T-helper 1 cell treated with Interleukin-12 subunit alpha and Interleukin-12 subunit beta and Interleukin-4 antibody, amounts not matched to agents 30 μg/mL and 1 μg/mL, for 36 hours (primary cell): ENCODE measurements around the gene DHRS13.
A peak's percentile ranks its signal among the peaks of the same experiment; 100 is the strongest.

Experiments used
- H3K27ac Mint-ChIP-seq: one replicate; pipeline ENCODE4 v1.8.0; 2021; ENCODE audit warnings: mild to moderate bottlenecking, mixed read lengths
- H3K27me3 Mint-ChIP-seq: one replicate; pipeline ENCODE4 v1.8.0; 2021; ENCODE audit warnings: low read depth, mixed read lengths
- H3K36me3 Mint-ChIP-seq: one replicate; pipeline ENCODE4 v1.8.0; 2021; ENCODE audit warnings: low read depth, mixed read lengths
- H3K4me1 Mint-ChIP-seq: one replicate; pipeline ENCODE4 v1.8.0; 2021; ENCODE audit warnings: low read depth, mixed read lengths
- H3K4me3 Mint-ChIP-seq: one replicate; pipeline ENCODE4 v1.8.0; 2021; ENCODE audit warnings: mild to moderate bottlenecking, moderate library complexity, mixed read lengths
- H3K9me3 Mint-ChIP-seq: one replicate; pipeline ENCODE4 v1.8.0; 2021; ENCODE audit warnings: mixed read lengths

DHRS13 gene

DNA sequence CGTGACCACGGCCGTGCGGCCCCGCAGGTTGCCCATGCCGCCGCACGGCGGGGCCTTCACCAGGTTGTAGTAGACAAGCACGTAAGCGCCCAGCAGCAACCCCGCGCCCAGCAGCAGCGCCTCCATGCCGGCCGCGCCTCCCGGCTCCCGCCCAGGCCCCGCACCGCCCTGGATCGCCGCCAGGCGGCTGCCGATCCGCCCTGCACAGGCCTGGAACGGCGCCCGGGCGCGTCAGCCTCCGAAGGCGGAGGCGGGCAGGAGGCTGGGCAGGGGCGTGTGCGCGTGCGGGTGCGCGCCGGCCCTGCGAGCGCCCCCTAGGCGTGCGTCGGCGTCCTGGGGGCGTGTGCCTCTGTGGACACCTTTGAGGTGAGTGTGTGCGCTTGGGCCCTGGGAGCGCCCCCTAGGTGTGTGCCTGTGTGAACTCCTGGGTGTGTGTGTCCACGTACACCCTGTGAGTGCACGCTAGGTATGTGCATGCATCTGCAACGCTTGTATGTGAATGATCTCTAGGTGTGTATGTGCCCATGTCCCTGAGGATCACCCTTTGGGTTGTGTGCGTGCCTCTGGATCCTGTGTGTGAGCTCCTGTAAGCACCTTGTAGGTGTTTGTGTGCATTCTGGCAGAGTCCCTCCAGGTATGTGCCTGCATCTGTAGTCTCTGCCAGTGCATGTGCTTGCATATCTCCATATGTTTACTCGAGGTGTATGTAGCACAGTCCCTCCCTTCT, at the start of gene DHRS13:
Gene DHRS13 (minus strand): TSS at position 261 of the 727 bp plus-strand sequence. CDS start 135 bp downstream, at position 126.
- H3K27me3 Mint-ChIP-seq: no peaks in the 10 kb centered on the region
- H3K4me1 Mint-ChIP-seq: peaks cover 31% of the 10 kb centered on the region
- H3K9me3 Mint-ChIP-seq: no peaks in the 10 kb centered on the region
- H3K4me3 Mint-ChIP-seq: peak within 1 kb of the TSS; percentile 93
- H3K27ac Mint-ChIP-seq: peak within 1 kb of the TSS; percentile 90
- H3K36me3 Mint-ChIP-seq: peaks cover 45% of the 10 kb centered on the region

- Mint-ChIP-seq H3K4me1 (peaks cover 13% of the 10 kb centered on the region), H3K27ac (no peak overlapping the region), H3K27me3 (no peaks in the 10 kb centered on the region), H3K4me3 (no peak overlapping the region), H3K36me3 (peaks cover 19% of the 10 kb centered on the region), H3K9me3 (no peaks in the 10 kb centered on the region)
These were observed 49.4 kb upstream of the DHRS13 start for GRCh38 chr17:28951991-28952975.

DNA sequence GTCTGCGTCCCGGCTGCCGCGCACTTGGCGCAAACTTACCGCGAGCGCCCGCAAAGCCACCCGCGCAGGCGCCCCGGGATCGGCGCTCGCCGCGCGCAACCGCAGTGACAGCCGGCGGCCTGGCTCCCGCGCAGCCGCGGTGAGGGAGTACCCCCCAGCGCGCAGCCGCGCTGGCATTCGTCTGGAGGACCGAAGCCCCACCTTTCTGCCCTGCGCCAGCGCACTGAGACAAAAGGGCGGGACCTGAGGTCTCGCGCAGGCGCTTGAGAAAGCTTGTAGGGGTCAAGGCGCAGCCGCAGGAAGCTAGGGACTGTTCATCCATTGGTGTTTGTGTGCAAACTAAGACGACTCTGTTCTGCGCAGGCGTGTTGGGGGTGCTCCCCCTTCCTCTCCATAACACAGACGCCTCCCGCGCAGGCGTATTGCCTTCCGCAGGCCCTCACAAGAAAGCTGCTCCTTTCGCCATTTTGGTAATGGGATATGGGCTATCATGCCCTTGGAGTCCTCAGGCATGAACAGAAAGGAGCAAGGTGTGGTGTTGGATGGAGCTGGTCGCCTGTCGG, 48.6 kb upstream of the DHRS13 start, which contains the start of gene PHF12:
Gene PHF12 (minus strand): TSS at position 91 of the 563 bp plus-strand sequence. CDS start 558 bp downstream, outside the sequence.
- peak within 1 kb of the TSS; percentile 96 for H3K27ac Mint-ChIP-seq
- peaks cover 15% of the 10 kb centered on the region for H3K4me1 Mint-ChIP-seq
- no peaks in the 10 kb centered on the region for H3K9me3 Mint-ChIP-seq
- peak within 1 kb of the TSS; percentile 95 for H3K4me3 Mint-ChIP-seq
- H3K36me3 Mint-ChIP-seq: peaks cover 22% of the 10 kb centered on the region
- no peaks in the 10 kb centered on the region for H3K27me3 Mint-ChIP-seq

DNA sequence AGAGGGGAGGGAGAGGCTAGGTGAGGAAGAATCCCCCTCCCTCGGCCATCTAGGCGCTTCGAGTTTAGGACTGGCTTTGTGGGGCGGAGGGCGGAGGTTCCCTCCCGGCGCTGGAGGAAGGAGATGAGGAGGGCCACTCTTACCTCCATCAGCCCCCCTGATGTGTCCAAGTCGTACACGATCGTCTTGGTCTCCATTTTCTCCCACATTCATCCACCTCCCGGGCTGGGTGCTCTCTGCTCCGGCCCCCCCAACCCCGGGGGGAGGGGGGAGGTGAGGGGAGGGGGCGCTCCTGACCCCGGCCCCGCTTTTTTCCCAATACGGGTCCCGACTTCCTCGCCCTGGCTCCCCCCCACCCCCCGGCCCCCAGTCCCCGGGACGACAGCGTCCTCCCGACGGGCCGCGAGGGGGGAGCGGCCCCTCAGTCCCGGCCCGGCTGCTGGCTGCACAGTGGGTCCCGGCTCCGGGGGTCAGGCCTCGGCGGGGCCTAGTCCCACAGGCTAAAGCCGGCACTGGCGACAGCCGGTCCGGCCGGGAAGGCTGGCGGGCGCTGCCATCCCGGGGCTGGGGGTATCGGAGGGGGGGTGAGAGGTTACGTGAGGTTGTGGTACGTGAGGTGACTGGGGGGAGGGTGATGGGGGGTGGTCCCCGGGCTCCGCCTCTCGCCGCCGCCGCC, 48.0 kb upstream of the DHRS13 start:
- H3K36me3 Mint-ChIP-seq: peaks cover 27% of the 10 kb centered on the region
- H3K27me3 Mint-ChIP-seq: no peaks in the 10 kb centered on the region
- peaks cover 22% of the 10 kb centered on the region for H3K4me1 Mint-ChIP-seq
- H3K4me3 Mint-ChIP-seq: peak overlapping the region; percentile 95
- H3K27ac Mint-ChIP-seq: peak overlapping the region; percentile 96
- H3K9me3 Mint-ChIP-seq: no peaks in the 10 kb centered on the region

DNA sequence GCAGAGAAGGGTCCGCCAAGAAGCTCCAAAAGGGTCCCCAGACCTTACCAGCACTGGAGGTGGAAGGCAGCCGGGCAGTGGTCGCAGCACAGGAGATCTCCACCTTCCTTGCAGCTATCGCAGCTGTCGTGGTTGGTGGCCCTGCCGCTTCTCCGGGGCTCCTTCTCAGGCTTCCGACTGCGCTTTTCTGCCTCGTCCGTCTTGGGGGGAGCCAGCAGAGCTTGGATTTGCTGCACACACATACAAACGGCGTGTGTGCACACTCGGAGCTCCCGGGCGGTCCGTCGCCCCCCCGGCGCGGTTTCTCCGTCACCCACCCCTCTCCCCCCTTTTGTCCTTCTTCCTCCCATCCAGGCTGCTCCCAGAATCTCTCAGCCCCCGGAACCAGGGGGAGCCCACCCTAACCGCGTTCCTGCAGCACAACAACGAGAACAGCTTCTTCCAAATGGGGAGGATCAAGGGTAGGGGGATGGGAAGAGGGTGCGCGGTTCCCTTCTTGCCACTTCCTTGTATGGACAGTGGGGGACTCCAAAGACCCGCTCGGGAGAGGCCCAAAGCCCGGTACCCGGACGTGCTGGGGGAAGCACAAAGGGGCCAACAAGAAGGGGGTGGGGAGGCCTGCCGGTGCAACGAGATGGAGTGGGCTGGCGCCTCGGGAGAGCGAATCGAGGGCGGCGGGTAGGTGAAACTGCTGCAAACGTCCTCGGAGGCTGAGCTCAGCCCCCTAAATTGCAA, 47.3 kb upstream of the DHRS13 start:
- Mint-ChIP-seq H3K27ac (peak overlapping the region; percentile 96), H3K36me3 (peaks cover 32% of the 10 kb centered on the region), H3K4me1 (peaks cover 26% of the 10 kb centered on the region), H3K9me3 (no peaks in the 10 kb centered on the region), H3K27me3 (no peaks in the 10 kb centered on the region), H3K4me3 (peak overlapping the region; percentile 95)

- H3K27me3 Mint-ChIP-seq: no peaks in the 10 kb centered on the region
- no peaks in the 10 kb centered on the region for H3K9me3 Mint-ChIP-seq
- H3K4me3 Mint-ChIP-seq: peak overlapping the region; percentile 95
- H3K36me3 Mint-ChIP-seq: peaks cover 37% of the 10 kb centered on the region
- peak overlapping the region; percentile 84 for H3K27ac Mint-ChIP-seq
- peaks cover 31% of the 10 kb centered on the region for H3K4me1 Mint-ChIP-seq
These were observed 46.5 kb upstream of the DHRS13 start for GRCh38 chr17:28949185-28950016.

DNA sequence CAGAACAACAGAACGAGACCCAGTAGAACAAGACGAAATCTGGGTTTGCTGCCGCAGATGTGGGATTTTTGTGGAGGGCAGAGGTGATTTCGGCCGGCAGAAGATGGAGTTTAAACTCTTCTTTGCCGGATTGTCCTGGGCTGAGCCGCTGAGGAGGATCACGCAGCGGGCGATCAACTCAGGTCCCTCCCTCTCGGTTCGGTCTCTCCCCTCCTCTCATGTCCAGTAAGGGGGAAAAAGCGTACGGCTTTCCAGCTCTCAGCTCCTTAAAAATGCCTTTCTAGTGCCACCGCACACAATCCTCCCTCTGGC, 46.0 kb upstream of the DHRS13 start:
- H3K36me3 Mint-ChIP-seq: peaks cover 40% of the 10 kb centered on the region
- H3K27me3 Mint-ChIP-seq: no peaks in the 10 kb centered on the region
- H3K4me1 Mint-ChIP-seq: peaks cover 36% of the 10 kb centered on the region
- peak overlapping the region; percentile 95 for H3K4me3 Mint-ChIP-seq
- H3K27ac Mint-ChIP-seq: peak overlapping the region; percentile 84
- no peaks in the 10 kb centered on the region for H3K9me3 Mint-ChIP-seq

DNA sequence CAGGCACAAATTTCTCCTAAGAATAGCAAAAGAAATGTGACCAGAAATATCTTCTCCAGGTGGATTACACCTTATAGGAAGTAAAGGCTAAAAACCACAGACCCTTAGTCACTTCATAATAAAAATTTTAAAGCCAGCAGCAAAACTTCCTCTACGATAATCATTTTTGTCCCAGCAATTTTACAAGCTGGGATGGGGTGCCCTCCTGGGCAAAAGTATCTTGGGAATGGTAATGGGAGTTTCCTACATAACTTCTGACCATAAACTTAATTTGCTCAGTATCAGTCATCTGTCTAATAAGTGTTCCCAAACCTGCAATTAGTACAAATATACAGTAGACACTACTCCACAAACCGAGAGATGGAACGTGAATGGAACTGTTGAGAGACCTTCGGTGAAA, 45.5 kb upstream of the DHRS13 start:
- Mint-ChIP-seq H3K4me1 (peaks cover 37% of the 10 kb centered on the region), H3K9me3 (no peaks in the 10 kb centered on the region), H3K36me3 (peaks cover 40% of the 10 kb centered on the region), H3K27ac (peak overlapping the region; percentile 84), H3K4me3 (peak overlapping the region; percentile 95), H3K27me3 (no peaks in the 10 kb centered on the region)

- peak overlapping the region; percentile 8 for H3K27ac Mint-ChIP-seq
- peaks cover 40% of the 10 kb centered on the region for H3K36me3 Mint-ChIP-seq
- peaks cover 39% of the 10 kb centered on the region for H3K4me1 Mint-ChIP-seq
- H3K4me3 Mint-ChIP-seq: peak overlapping the region; percentile 95
- H3K9me3 Mint-ChIP-seq: no peaks in the 10 kb centered on the region
- H3K27me3 Mint-ChIP-seq: no peaks in the 10 kb centered on the region
These were observed 44.8 kb upstream of the DHRS13 start for GRCh38 chr17:28947639-28948038.

DNA sequence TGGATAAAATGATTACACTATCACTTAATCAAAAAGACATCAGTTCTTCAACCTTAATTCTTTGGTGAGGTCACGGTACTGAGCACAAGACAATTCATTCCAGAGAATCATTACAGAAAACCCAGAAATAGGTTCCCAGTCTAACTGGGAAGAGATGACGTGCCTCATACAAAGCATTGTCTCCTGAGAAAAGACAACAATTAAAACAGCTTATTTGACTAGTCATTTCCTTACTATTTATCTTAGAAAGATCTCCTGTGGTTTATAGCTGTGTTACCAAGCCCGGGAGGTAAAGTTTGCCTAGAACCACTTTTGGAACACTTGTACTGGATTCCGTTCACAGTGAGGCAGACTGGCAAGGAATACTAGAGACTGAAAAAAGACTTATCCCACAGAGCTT, 43.4 kb upstream of the DHRS13 start:
- Mint-ChIP-seq H3K27me3 (no peaks in the 10 kb centered on the region), H3K9me3 (no peaks in the 10 kb centered on the region), H3K36me3 (peaks cover 40% of the 10 kb centered on the region), H3K27ac (peak overlapping the region; percentile 27), H3K4me3 (peak overlapping the region; percentile 30), H3K4me1 (peaks cover 45% of the 10 kb centered on the region)

DNA sequence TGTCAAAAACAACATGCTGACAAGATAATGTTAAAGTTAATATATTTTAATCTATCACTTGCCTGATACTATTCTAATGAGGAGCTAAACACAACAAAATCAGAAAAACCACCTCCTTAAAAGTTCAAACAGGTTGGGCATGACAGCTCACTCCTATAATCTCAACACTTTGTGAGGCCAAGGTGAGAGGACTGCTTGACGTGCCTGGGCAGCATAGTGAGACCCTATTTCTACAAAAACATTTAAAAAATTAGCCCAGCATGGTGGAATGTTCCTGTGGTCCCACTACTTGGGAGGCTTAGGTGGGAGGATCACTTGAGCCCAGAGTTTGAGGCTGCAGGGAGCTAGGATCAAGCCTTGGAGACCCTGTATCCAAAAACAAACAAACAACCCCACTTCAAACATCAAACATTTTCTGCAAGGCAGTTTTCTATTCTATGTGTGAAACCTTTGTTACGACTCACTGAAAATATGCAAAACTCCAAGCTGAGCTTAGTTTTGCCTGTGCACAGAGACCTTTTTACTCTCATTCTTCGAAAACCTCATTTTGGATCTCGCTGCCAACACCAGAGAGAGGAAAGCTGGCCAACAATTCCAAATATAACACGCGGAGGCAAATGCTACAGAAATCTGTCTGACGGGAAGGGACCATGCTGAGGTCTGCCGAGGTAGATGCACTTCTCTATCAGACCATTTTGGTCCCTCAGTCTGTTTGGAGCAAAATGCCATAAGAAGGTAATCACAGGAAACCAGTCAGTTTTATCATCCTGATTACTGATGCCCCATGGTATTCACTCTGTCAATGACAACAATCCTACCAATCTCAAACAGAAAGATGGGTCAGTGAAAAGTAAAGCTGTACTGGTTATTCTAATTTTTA, 42.2 kb upstream of the DHRS13 start:
- peaks cover 39% of the 10 kb centered on the region for H3K36me3 Mint-ChIP-seq

DNA sequence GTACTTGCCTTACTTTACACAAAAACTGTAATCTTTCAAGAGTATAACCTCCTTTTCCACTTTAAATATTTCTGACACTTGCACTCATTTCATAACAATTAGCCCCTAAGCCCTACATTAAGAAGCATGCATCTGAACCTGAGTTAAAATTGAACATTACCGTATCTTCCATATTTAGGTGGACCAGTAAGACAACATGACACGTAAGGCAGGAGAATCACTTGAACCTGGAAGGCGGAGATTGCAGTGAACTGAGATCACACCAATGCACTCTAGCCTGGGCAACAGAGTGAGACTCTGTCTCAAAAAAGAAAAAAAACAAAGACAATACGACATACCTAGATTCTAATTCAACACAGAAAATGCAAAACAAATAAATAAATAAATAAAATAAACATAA, 41.5 kb upstream of the DHRS13 start:
- H3K9me3 Mint-ChIP-seq: no peaks in the 10 kb centered on the region
- H3K27ac Mint-ChIP-seq: no peak overlapping the region
- H3K36me3 Mint-ChIP-seq: peaks cover 40% of the 10 kb centered on the region
- H3K27me3 Mint-ChIP-seq: no peaks in the 10 kb centered on the region
- H3K4me1 Mint-ChIP-seq: peaks cover 57% of the 10 kb centered on the region
- H3K4me3 Mint-ChIP-seq: no peak overlapping the region

More for the DNA sequence above, 42.2 kb upstream of the DHRS13 start:
- peaks cover 52% of the 10 kb centered on the region for H3K4me1 Mint-ChIP-seq
- H3K9me3 Mint-ChIP-seq: no peaks in the 10 kb centered on the region
- H3K27me3 Mint-ChIP-seq: no peaks in the 10 kb centered on the region
- H3K4me3 Mint-ChIP-seq: no peak overlapping the region
- peak overlapping the region; percentile 62 for H3K27ac Mint-ChIP-seq
